HEK293 (cell line): Measurements from ENCODE around the gene SFR1.

Experiments
- CTCF ChIP-seq: fragments of 450-650 bp; formaldehyde crosslinking; IDR thresholded peaks from 2 replicates; pipeline ENCODE4 v1.5.1; 2016; ENCODE audit warnings: missing biosample characterization, missing genetic modification characterization
- REST ChIP-seq: fragments of 450-650 bp; formaldehyde crosslinking; IDR thresholded peaks from 2 replicates; pipeline ENCODE4 v1.5.1; 2016; ENCODE audit warnings: missing biosample characterization, missing genetic modification characterization
- YY1 ChIP-seq: fragments of 450-650 bp; formaldehyde crosslinking; IDR thresholded peaks from 2 replicates; pipeline ENCODE4 v1.5.1; 2018; ENCODE audit warnings: missing biosample characterization, missing genetic modification characterization
- ZBTB21 ChIP-seq: fragments of 450-650 bp; formaldehyde crosslinking; IDR thresholded peaks from 2 replicates; pipeline ENCODE4 v1.5.1; 2017; ENCODE audit warnings: missing biosample characterization, missing genetic modification characterization
- ZNF302 ChIP-seq: fragments of 450-650 bp; formaldehyde crosslinking; IDR thresholded peaks from 2 replicates; pipeline ENCODE4 v1.5.1; 2016; ENCODE audit warnings: missing biosample characterization, missing genetic modification characterization, low read depth
- ZNF514 ChIP-seq: fragments of 450-650 bp; formaldehyde crosslinking; IDR thresholded peaks from 2 replicates; pipeline ENCODE4 v1.5.1; 2016; ENCODE audit warnings: missing biosample characterization, missing genetic modification characterization
- ZSCAN23 ChIP-seq: fragments of 450-650 bp; formaldehyde crosslinking; IDR thresholded peaks from 2 replicates; pipeline ENCODE4 v1.5.1; 2016; ENCODE audit warnings: missing biosample characterization, missing genetic modification characterization
- TF ChIP-seq, protein P1 (sequence below): fragments of 450-650 bp; formaldehyde crosslinking; IDR thresholded peaks from 2 replicates; pipeline ENCODE4 v1.5.1; 2016; ENCODE audit warnings: missing biosample characterization, missing genetic modification characterization
- TF ChIP-seq, protein P2 (sequence below): fragments of 450-650 bp; formaldehyde crosslinking; IDR thresholded peaks from 2 replicates; pipeline ENCODE4 v1.5.1; 2016; ENCODE audit warnings: missing biosample characterization, missing genetic modification characterization, borderline replicate concordance

DNA sequence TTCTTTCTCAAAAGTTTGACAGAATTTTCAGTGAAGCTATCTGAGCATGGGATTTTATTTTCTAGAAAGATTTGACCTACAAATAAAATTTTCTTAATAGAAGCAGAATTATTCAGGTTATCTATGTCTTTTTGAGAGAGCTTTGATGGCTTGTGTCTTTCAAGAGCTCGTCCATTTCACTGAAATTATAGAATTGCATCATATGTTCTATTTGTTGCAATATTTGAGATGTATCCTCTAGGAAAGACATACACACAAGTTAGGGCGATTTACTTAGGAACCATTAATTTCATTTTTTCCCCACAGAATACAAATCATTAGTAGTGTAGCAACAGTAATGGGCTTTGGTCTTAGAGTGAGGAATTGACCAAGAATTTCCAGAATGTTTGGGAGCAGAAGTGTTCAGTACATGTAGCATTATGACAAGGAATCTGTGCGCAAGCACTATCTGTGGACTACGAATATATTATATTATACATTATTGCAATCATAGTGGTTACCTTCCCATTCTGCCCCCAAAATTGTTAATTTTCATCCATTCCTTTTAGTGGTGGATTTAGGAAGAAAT lies 23.5 kb upstream of the SFR1 start:
- TF ChIP-seq ZNF514 (tag by site-specific recombination) (no peak), CTCF (tag by site-specific recombination) (no peak), REST (tag by site-specific recombination) (no peak), ZNF302 (tag by site-specific recombination) (no peak), ZBTB21 (no peak), YY1 (no peak), ZSCAN23 (no peak)
- TF ChIP-seq, protein P1, sequence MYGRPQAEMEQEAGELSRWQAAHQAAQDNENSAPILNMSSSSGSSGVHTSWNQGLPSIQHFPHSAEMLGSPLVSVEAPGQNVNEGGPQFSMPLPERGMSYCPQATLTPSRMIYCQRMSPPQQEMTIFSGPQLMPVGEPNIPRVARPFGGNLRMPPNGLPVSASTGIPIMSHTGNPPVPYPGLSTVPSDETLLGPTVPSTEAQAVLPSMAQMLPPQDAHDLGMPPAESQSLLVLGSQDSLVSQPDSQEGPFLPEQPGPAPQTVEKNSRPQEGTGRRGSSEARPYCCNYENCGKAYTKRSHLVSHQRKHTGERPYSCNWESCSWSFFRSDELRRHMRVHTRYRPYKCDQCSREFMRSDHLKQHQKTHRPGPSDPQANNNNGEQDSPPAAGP, result no peak
- TF ChIP-seq, protein P2, sequence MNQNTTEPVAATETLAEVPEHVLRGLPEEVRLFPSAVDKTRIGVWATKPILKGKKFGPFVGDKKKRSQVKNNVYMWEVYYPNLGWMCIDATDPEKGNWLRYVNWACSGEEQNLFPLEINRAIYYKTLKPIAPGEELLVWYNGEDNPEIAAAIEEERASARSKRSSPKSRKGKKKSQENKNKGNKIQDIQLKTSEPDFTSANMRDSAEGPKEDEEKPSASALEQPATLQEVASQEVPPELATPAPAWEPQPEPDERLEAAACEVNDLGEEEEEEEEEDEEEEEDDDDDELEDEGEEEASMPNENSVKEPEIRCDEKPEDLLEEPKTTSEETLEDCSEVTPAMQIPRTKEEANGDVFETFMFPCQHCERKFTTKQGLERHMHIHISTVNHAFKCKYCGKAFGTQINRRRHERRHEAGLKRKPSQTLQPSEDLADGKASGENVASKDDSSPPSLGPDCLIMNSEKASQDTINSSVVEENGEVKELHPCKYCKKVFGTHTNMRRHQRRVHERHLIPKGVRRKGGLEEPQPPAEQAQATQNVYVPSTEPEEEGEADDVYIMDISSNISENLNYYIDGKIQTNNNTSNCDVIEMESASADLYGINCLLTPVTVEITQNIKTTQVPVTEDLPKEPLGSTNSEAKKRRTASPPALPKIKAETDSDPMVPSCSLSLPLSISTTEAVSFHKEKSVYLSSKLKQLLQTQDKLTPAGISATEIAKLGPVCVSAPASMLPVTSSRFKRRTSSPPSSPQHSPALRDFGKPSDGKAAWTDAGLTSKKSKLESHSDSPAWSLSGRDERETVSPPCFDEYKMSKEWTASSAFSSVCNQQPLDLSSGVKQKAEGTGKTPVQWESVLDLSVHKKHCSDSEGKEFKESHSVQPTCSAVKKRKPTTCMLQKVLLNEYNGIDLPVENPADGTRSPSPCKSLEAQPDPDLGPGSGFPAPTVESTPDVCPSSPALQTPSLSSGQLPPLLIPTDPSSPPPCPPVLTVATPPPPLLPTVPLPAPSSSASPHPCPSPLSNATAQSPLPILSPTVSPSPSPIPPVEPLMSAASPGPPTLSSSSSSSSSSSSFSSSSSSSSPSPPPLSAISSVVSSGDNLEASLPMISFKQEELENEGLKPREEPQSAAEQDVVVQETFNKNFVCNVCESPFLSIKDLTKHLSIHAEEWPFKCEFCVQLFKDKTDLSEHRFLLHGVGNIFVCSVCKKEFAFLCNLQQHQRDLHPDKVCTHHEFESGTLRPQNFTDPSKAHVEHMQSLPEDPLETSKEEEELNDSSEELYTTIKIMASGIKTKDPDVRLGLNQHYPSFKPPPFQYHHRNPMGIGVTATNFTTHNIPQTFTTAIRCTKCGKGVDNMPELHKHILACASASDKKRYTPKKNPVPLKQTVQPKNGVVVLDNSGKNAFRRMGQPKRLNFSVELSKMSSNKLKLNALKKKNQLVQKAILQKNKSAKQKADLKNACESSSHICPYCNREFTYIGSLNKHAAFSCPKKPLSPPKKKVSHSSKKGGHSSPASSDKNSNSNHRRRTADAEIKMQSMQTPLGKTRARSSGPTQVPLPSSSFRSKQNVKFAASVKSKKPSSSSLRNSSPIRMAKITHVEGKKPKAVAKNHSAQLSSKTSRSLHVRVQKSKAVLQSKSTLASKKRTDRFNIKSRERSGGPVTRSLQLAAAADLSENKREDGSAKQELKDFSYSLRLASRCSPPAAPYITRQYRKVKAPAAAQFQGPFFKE, result no peak
